Measurements from ENCODE around the gene HELZ2.
"Not testable (repeated sequence)": the region's sequence is repeated elsewhere in the genome, so short reads cannot be mapped to it uniquely, and the experiment has no call there.

Gene HELZ2

GRCh38 chr20:63578224-63579016, 4.4 kb upstream of the HELZ2 start:
- no peak for DNase-seq (ENCODE audit: low spot score)

GRCh38 chr20:63577317-63577894, 3.4 kb upstream of the HELZ2 start:
- DNase-seq (ENCODE audit: low spot score) = no peak

GRCh38 chr20:63576311-63576710, 2.3 kb upstream of the HELZ2 start:
- DNase-seq (ENCODE audit: low spot score) = no peak

GRCh38 chr20:63574829-63575743, 1.0 kb upstream of the HELZ2 start:
- no peak for DNase-seq (ENCODE audit: low spot score)

GRCh38 chr20:63573647-63574131, 350 bp downstream of the HELZ2 start:
- no peak for DNase-seq (ENCODE audit: low spot score)

GRCh38 chr20:63572788-63573646, 1.0 kb downstream of the HELZ2 start:
- DNase-seq (ENCODE audit: low spot score) = peak; percentile 59

- DNase-seq (ENCODE audit: low spot score) = no peak
Measured at GRCh38 chr20:63572071-63572787, 1.8 kb downstream of the HELZ2 start.

GRCh38 chr20:63571087-63571478, 3.0 kb downstream of the HELZ2 start:
- not testable (repeated sequence) for DNase-seq (ENCODE audit: low spot score)

- DNase-seq (ENCODE audit: low spot score) = no peak
Measured at GRCh38 chr20:63570281-63571086, 3.6 kb downstream of the HELZ2 start.

- no peak for DNase-seq (ENCODE audit: low spot score)
Measured at GRCh38 chr20:63568986-63569949, 4.8 kb downstream of the HELZ2 start.

- no peak for DNase-seq (ENCODE audit: low spot score)
Measured at GRCh38 chr20:63568170-63568981, 5.7 kb downstream of the HELZ2 start.

GRCh38 chr20:63567386-63568169, 6.5 kb downstream of the HELZ2 start:
- no peak for DNase-seq (ENCODE audit: low spot score)

GRCh38 chr20:63567136-63567385, 7.0 kb downstream of the HELZ2 start:
- DNase-seq (ENCODE audit: low spot score) = no peak

- DNase-seq (ENCODE audit: low spot score) = no peak
Measured at GRCh38 chr20:63566395-63567135, 7.5 kb downstream of the HELZ2 start.

GRCh38 chr20:63565699-63566335, 8.2 kb downstream of the HELZ2 start:
- DNase-seq (ENCODE audit: low spot score) = no peak

- DNase-seq (ENCODE audit: low spot score) = no peak
Measured at GRCh38 chr20:63565021-63565698, 8.9 kb downstream of the HELZ2 start.
